ENCODE measurements around the gene SH3BGRL2. TPM values are rescaled to one million over a fixed set of nuclear protein-coding genes. Genes with fewer than 3 reads are reported as not detected.

Gene SH3BGRL2
- polyA plus RNA-seq, 1 donor (not counting 4 experiments of a cell fraction or from before 2014, with no cell fraction given): 3.8 TPM

DNA sequence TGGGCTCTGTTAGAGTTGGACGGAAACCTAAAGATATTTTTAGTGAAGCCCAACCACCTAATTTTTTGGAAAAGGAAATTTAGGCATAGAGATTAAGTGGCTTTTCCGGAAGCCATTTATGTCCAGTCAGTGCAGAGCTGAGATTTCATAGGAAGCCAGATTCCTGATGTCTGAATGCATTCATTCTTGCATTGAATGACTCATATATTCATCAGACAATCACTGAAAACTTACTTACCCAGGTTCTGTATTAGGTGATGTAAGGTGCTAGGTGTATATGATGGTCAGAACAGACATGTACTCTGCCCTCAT lies 4.1 kb downstream of the SH3BGRL2 start:
- peaks cover 21% of the 10 kb centered on the region for H3K4me1 ChIP-seq (ENCODE audit: control insufficient read depth, extremely low read depth, insufficient read depth, low read length)
- H3K27ac ChIP-seq (ENCODE audit: control insufficient read depth, insufficient read depth, low read length): peak overlapping the region; percentile 78
- peak overlapping the region; percentile 31 for H3K9ac ChIP-seq (ENCODE audit: control insufficient read depth, extremely low read depth, insufficient read depth, low read length)
- H3K9me3 ChIP-seq (ENCODE audit: control insufficient read depth, low read depth, low read length): no peaks in the 10 kb centered on the region
- H3K79me2 ChIP-seq (ENCODE audit: control insufficient read depth, insufficient read depth, low read length): no peaks in the 10 kb centered on the region
- H3K27me3 ChIP-seq (ENCODE audit: control insufficient read depth, extremely low read depth, insufficient read depth, low read length): no peaks in the 10 kb centered on the region
- peak overlapping the region; percentile 47 for H3K4me2 ChIP-seq (ENCODE audit: control insufficient read depth, extremely low read depth, insufficient read depth, low read depth, low read length)
- FAIRE-seq: peak; percentile 95
- no peaks in the 10 kb centered on the region for H4K20me1 ChIP-seq (ENCODE audit: control insufficient read depth, extremely low read depth, insufficient read depth, low read length)
- no peak overlapping the region for H3K4me3 ChIP-seq (ENCODE audit: control insufficient read depth in 2 of 3, extremely low read depth in 1 of 3, insufficient read depth in 2 of 3, low read depth in 1 of 3, low read length in 3 of 3)
- peak; percentile 45 for DNase-seq (ENCODE audit: low read depth, low spot score)
- no peaks in the 10 kb centered on the region for H3K36me3 ChIP-seq (ENCODE audit: control insufficient read depth in 2 of 2, extremely low read depth in 1 of 2, insufficient read depth in 2 of 2, low read length in 2 of 2)
- TF ChIP-seq, protein P1, sequence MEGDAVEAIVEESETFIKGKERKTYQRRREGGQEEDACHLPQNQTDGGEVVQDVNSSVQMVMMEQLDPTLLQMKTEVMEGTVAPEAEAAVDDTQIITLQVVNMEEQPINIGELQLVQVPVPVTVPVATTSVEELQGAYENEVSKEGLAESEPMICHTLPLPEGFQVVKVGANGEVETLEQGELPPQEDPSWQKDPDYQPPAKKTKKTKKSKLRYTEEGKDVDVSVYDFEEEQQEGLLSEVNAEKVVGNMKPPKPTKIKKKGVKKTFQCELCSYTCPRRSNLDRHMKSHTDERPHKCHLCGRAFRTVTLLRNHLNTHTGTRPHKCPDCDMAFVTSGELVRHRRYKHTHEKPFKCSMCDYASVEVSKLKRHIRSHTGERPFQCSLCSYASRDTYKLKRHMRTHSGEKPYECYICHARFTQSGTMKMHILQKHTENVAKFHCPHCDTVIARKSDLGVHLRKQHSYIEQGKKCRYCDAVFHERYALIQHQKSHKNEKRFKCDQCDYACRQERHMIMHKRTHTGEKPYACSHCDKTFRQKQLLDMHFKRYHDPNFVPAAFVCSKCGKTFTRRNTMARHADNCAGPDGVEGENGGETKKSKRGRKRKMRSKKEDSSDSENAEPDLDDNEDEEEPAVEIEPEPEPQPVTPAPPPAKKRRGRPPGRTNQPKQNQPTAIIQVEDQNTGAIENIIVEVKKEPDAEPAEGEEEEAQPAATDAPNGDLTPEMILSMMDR (optimal IDR thresholded peaks at IDR 0.05 in 1 of 3, IDR thresholded peaks at IDR 0.05 in 1 of 3, conservative IDR thresholded peaks at IDR 0.05 in 1 of 3; ENCODE audit: extremely low read depth in 1 of 3, insufficient read depth in 2 of 3, low read length in 3 of 3): no peak
- no peak for TF ChIP-seq EZH2 (IDR thresholded peaks at IDR 0.05; ENCODE audit: low read length)
- H3K9me1 ChIP-seq (ENCODE audit: control insufficient read depth, extremely low read depth, insufficient read depth, low read length): no peaks in the 10 kb centered on the region
- dilution Hi-C loops (cut with MboI; ENCODE audit: extremely low pct_ligation_motif_present, low sequenced_read_pairs): no loop called here
- peak overlapping the region; percentile 33 for H2AFZ ChIP-seq (ENCODE audit: control insufficient read depth, low read length)

DNA sequence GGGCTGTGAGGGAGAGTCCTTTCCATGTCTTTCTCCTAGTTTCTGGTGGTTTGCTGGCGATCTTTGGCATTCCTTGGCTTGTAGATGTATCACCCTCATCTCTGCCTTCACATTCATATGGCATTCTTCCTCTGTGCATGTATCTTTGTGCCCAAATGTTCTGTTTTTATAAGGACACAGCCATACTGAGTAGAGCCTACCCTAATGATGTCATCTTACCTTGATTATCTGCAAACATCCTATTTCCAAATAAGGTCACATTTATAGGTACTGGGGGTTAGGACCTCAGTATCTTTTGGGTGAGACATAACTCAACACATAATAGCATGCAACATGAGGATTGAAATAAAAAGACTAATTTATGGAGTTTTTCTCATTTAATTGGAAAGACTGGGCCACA lies 5.5 kb downstream of the SH3BGRL2 start:
- H3K4me3 ChIP-seq (ENCODE audit: control insufficient read depth in 2 of 3, extremely low read depth in 1 of 3, insufficient read depth in 2 of 3, low read depth in 1 of 3, low read length in 3 of 3): no peak overlapping the region

More for the DNA sequence above, 5.5 kb downstream of the SH3BGRL2 start:
- no peaks in the 10 kb centered on the region for H4K20me1 ChIP-seq (ENCODE audit: control insufficient read depth, extremely low read depth, insufficient read depth, low read length)
- H3K4me1 ChIP-seq (ENCODE audit: control insufficient read depth, extremely low read depth, insufficient read depth, low read length): peaks cover 17% of the 10 kb centered on the region
- H3K27ac ChIP-seq (ENCODE audit: control insufficient read depth, insufficient read depth, low read length): no peak overlapping the region
- no peak overlapping the region for H3K9ac ChIP-seq (ENCODE audit: control insufficient read depth, extremely low read depth, insufficient read depth, low read length)
- FAIRE-seq (no peak), DNase-seq (ENCODE audit: low read depth, low spot score) (no peak)
- dilution Hi-C loops (cut with MboI; ENCODE audit: extremely low pct_ligation_motif_present, low sequenced_read_pairs): no loop called here
- no peaks in the 10 kb centered on the region for H3K36me3 ChIP-seq (ENCODE audit: control insufficient read depth in 2 of 2, extremely low read depth in 1 of 2, insufficient read depth in 2 of 2, low read length in 2 of 2)
- H3K9me3 ChIP-seq (ENCODE audit: control insufficient read depth, low read depth, low read length): no peaks in the 10 kb centered on the region
- no peak overlapping the region for H3K4me2 ChIP-seq (ENCODE audit: control insufficient read depth, extremely low read depth, insufficient read depth, low read depth, low read length)
- H3K9me1 ChIP-seq (ENCODE audit: control insufficient read depth, extremely low read depth, insufficient read depth, low read length): no peaks in the 10 kb centered on the region
- no peaks in the 10 kb centered on the region for H3K27me3 ChIP-seq (ENCODE audit: control insufficient read depth, extremely low read depth, insufficient read depth, low read length)
- TF ChIP-seq, protein P1 (optimal IDR thresholded peaks at IDR 0.05 in 1 of 3, IDR thresholded peaks at IDR 0.05 in 1 of 3, conservative IDR thresholded peaks at IDR 0.05 in 1 of 3; ENCODE audit: extremely low read depth in 1 of 3, insufficient read depth in 2 of 3, low read length in 3 of 3): no peak
- no peak for TF ChIP-seq EZH2 (IDR thresholded peaks at IDR 0.05; ENCODE audit: low read length)
- no peak overlapping the region for H2AFZ ChIP-seq (ENCODE audit: control insufficient read depth, low read length)
- H3K79me2 ChIP-seq (ENCODE audit: control insufficient read depth, insufficient read depth, low read length): no peaks in the 10 kb centered on the region
